Measurements from ENCODE around the gene GADD45GIP1. TPM values are rescaled to one million over a fixed set of nuclear protein-coding genes. Genes with fewer than 3 reads are reported as not detected.

The GADD45GIP1 gene
- total RNA-seq, 2 experiments from 2014 or later: 38.9 to 40.8 TPM

DNA sequence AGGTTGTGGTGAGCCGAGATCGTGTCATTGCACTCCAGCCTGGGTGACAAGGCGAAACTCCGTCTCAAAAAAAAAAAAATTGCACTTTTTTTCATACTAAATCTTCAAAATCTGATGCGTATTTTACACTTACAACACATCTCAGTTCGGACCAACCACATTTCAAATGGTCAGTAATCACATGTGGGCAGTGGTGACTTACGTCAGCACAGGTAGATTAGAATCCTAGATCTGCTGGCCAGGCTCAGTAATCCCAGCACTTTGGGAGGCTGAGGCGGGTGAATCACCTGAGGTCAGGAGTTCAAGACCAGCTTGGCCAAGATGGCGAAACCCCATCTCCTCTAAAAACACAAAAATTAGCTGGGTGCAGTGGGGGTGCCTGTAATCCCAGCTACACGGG, 22.0 kb downstream of the GADD45GIP1 start:
- POLR2A ChIA-PET: no interaction called here
- CTCF ChIA-PET: interaction anchor here (0.7 kb wide), 1 partner anchor 14 kb away, joined by 5 read pairs; no protein-coding TSS in a partner anchor

GRCh38 chr19:12933287-12934072, 23.5 kb downstream of the GADD45GIP1 start, which contains the start of gene FARSA:
TSS of gene FARSA (minus strand) at chr19:12933711. CDS start at chr19:12933696, 15 bp downstream.
- ChIA-PET POLR2A (interaction anchor here (0.6 to 1.5 kb wide), 7 partner anchors 15 to 532 kb away, joined by 3 to 9 read pairs (median 4); partner anchors contain the start of genes GCDH, SYCE2 and ZNF799), CTCF (interaction anchor here (0.8 to 3.4 kb wide), 6 partner anchors 13 to 48 kb away, joined by 3 to 11 read pairs (median 3); partner anchors contain the start of gene RAD23A)

DNA sequence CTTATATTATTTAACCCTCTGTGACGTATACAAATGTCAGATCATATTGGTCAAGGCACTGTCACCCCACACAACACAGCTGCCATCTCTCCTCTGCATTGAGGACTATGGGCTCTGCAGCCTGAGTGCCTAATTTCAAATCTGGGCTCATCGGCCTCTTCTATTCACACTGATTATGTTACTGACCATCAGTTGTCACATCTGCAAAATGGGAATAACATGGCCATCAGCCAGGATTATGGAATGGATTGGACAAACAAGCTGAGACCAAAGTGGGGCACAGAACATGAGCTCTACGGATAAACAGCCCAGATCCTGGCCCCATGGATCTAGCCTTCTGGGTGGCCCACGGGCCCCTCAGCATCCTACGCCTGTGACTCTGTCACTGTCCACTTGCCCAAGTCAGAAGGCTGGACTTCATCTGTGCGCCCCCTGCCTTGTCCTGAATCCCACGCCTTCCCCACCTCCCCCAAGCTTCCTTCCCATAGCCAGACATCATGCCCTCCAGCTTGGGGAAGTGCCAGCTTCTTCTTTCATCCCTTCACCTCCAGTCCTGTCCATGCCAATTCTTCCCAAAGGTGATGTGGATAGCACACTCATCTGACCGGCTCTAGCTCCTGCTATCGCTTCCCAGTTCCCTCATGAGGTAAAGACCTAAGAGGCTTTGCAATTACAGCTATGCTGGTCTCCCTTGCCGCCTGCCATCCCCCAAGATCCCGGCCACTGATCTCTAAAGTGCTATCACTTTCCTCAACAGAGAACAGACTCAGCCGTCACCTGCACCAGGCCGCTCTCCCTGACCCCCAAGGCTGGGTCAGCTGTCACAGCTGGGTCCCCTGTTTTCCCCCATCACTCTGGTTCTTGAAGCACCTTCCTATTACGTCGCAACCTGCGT, 24.4 kb downstream of the GADD45GIP1 start:
- CTCF ChIA-PET: interaction anchor here (1.3 to 3.4 kb wide), 6 partner anchors 12 to 47 kb away, joined by 3 to 11 read pairs (median 4); partner anchors contain the start of gene RAD23A
- POLR2A ChIA-PET: interaction anchor here (0.6 to 1.5 kb wide), 8 partner anchors 14 to 48 kb away, joined by 3 to 9 read pairs (median 6); partner anchors contain the start of genes GCDH, RAD23A and SYCE2

GRCh38 chr19:12930002-12930645, 26.9 kb downstream of the GADD45GIP1 start:
- ChIA-PET CTCF (no interaction called here), POLR2A (interaction anchor here (0.6 kb wide), 2 partner anchors 154 to 197 kb away, joined by 5 to 8 read pairs; no protein-coding TSS in a partner anchor)

DNA sequence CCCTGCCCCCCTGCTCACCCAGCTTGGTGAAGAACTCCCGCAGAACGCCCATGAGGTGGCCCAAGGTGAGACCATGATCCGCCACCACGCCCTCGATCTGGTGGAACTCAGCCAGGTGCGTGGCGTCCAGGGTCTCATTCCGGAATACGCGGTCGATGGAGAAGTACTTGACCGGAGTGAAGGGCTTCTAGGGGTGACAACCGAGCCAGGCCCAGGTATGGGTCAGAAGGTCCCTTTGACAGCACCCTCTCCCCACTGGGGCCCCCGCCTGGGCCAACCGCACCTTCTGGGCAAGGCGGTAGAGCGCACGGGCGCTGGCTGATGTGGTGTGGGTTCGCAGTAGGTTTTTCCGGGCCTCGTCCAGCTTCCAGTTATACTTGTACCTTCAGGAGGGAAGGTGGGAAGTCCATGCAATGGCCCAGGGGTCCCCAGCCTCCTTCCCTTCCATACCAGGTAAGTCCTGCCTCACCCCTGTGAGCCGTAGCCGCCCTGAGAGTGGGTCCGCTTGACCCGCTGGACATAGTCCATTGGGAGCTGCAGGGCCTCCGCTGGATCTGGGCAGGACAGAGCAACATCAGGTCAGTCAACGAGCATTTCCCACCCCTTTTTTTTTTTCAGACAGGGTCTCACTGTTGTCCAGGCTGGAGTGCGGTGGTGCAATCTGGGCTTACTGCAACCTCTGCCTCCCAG, 32.3 kb downstream of the GADD45GIP1 start:
- CTCF ChIA-PET: interaction anchor here (0.7 to 2.1 kb wide), 3 partner anchors 15 to 41 kb away, joined by 3 to 5 read pairs (median 3); no protein-coding TSS in a partner anchor
- POLR2A ChIA-PET: interaction anchor here (0.6 kb wide), 1 partner anchor 91 kb away, joined by 3 read pairs; no protein-coding TSS in a partner anchor

- POLR2A ChIA-PET: no interaction called here
- CTCF ChIA-PET: no interaction called here
Measured at GRCh38 chr19:12922959-12923358, 34.1 kb downstream of the GADD45GIP1 start.

DNA sequence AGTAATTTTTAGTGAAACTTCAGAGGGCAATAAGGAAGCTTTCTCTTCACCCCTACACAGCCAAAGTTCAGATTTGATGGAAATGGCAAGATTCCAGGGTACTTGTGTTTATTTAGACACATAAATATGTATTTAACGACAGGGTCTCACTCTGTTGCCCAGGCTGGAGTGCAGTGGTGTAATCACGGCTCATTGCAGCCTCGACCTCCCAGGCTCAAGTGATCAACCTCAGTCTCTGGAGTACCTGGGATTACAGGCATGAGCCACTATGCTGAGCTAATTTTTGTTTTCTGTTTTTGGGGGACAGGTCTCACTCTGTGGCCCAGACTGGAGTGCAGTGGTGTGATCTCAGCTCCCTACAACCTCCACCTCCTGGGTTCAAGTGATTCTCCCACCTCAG, 36.0 kb downstream of the GADD45GIP1 start:
- POLR2A ChIA-PET: interaction anchor here (0.6 to 1.6 kb wide), 5 partner anchors 29 to 1978 kb away, joined by 4 to 6 read pairs (median 4); partner anchors contain the start of genes GCDH and GET3
- CTCF ChIA-PET: interaction anchor here (0.6 to 0.9 kb wide), 4 partner anchors 11 to 190 kb away, joined by 3 to 5 read pairs (median 4); no protein-coding TSS in a partner anchor

- ChIA-PET CTCF (no interaction called here), POLR2A (interaction anchor here (0.7 to 1.2 kb wide), 2 partner anchors 28 to 96 kb away, joined by 3 to 5 read pairs; partner anchors contain the start of gene GCDH)
Measured at GRCh38 chr19:12918253-12918652, 38.8 kb downstream of the GADD45GIP1 start.

GRCh38 chr19:12915860-12916259, 41.2 kb downstream of the GADD45GIP1 start:
- CTCF ChIA-PET: interaction anchor here (0.7 to 1.4 kb wide), 6 partner anchors 31 to 158 kb away, joined by 3 to 4 read pairs (median 3); no protein-coding TSS in a partner anchor
- POLR2A ChIA-PET: interaction anchor here (0.6 kb wide), 1 partner anchor 30 kb away, joined by 3 read pairs; no protein-coding TSS in a partner anchor

GRCh38 chr19:12913851-12914690, 43.0 kb downstream of the GADD45GIP1 start:
- ChIA-PET CTCF (interaction anchor here (1.0 to 2.1 kb wide), 4 partner anchors 29 to 156 kb away, joined by 3 to 5 read pairs (median 4); no protein-coding TSS in a partner anchor), POLR2A (interaction anchor here (0.5 to 1.6 kb wide), 6 partner anchors 11 to 120 kb away, joined by 3 to 6 read pairs (median 4); partner anchors contain the start of genes DNASE2 and FARSA)

GRCh38 chr19:12913011-12913561, 43.9 kb downstream of the GADD45GIP1 start:
- CTCF ChIA-PET: interaction anchor here (1.0 to 2.1 kb wide), 4 partner anchors 12 to 155 kb away, joined by 3 to 5 read pairs (median 4); no protein-coding TSS in a partner anchor
- POLR2A ChIA-PET: interaction anchor here (0.7 to 1.6 kb wide), 3 partner anchors 20 to 32 kb away, joined by 3 to 6 read pairs (median 5); partner anchors contain the start of genes DNASE2 and FARSA

- POLR2A ChIA-PET: no interaction called here
- CTCF ChIA-PET: interaction anchor here (1.3 to 2.1 kb wide), 3 partner anchors 12 to 53 kb away, joined by 3 to 5 read pairs (median 4); no protein-coding TSS in a partner anchor
Measured at GRCh38 chr19:12912571-12912970, 44.5 kb downstream of the GADD45GIP1 start.

- POLR2A ChIA-PET: no interaction called here
- CTCF ChIA-PET: interaction anchor here (0.6 to 1.7 kb wide), 2 partner anchors 22 to 469 kb away, joined by 3 to 5 read pairs; no protein-coding TSS in a partner anchor
Measured at GRCh38 chr19:12907166-12907565, 49.9 kb downstream of the GADD45GIP1 start.
